ENCODE results near the gene USH1C. TPM values are rescaled to one million over a fixed set of nuclear protein-coding genes. Genes with fewer than 3 reads are reported as not detected.

Gene USH1C
- total RNA-seq, 1 donor from 2014 or later, result 0.62 TPM

GRCh38 chr11:17526326-17526725 is 17.9 kb downstream of the USH1C start:
- DNase-seq, result no peak

DNA sequence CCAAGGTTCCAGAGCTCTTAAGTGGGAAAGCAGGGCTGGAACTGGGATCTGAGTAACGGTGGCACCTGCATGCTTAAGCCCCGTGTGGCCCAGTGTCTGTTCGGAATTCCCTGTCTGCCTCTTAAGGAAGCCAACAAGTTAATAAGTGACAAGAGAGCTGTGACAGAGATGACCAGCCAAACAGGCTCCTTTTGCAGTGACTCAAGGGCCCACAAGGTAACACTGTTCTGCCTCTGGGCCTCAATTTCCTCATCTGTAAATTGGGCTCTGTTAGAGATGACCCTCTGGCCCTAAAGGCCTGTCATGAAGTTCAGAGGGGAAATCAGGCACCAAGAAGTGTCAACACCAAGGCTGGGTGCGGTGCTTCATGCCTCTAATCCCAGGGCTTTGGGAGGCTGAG is 18.6 kb downstream of the USH1C start:
- no peak for DNase-seq

- no peak for DNase-seq
These were observed 20.0 kb downstream of the USH1C start for GRCh38 chr11:17524221-17524620.

GRCh38 chr11:17522655-17523054 is 21.6 kb downstream of the USH1C start:
- DNase-seq, result no peak

- DNase-seq, result no peak
These were observed 22.9 kb downstream of the USH1C start for GRCh38 chr11:17521106-17521900.

DNA sequence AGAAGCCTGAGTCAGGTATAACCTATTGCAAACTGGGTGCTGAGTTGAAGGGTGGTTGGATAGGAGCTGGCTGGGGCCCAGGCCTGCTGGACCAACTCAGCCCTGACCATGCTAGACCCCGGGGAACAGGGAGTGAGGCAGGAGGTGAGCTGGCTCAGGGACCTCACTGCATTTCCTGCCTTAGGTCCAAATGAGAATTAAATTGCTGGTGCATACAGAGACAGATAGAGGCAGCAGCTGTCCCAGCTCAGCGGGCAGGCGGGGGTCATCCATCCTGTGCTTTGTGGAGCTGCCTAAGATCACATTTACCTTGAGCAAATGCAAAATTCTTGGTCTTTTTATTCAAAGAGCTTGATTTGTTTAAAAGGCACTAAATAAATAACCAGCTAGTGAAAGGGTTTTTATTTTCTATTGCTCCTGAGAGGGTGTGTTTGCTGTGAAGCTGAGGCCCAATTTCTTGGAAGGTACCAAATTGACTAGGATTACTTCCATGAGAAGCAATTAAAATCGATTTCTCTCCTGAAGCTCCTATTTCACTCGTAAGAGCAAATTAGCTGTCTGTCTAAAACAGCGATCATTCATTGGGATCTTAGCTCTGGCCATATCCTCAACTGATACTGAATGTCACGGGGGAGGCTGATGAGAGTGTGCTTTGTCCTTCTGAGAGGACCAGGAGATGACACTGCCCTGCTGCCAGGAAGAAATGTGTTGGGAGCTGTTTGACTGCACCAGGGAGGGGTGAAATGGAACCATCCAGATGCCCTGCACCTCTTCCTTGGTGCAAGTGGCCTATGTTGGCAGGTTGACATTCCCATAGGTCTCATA is 24.9 kb downstream of the USH1C start:
- DNase-seq, result no peak

- no peak for DNase-seq
These were observed 25.9 kb downstream of the USH1C start for GRCh38 chr11:17518366-17518765.

DNA sequence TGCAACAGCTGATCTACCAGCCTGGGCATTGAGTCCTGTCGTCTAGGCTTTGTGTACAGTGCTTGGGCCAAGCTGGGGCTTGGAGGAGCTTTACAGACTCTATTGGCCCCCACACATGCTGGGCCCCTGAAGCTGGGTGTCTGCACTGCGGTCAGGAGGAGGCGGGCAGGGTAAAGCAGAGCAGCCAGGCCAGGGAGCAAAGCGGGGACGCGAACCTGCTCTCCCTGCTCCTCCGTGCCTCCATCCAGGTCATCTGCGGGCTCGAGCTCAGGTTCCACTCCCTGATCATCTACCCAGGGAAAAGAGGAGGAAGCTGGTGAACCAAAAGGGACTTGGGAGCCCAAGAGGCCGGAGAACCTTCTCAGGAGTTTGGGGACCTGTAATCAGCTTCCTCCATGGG is 27.0 kb downstream of the USH1C start:
- DNase-seq, result no peak

GRCh38 chr11:17516551-17517150 is 27.6 kb downstream of the USH1C start:
- peak; percentile 47 for DNase-seq

DNA sequence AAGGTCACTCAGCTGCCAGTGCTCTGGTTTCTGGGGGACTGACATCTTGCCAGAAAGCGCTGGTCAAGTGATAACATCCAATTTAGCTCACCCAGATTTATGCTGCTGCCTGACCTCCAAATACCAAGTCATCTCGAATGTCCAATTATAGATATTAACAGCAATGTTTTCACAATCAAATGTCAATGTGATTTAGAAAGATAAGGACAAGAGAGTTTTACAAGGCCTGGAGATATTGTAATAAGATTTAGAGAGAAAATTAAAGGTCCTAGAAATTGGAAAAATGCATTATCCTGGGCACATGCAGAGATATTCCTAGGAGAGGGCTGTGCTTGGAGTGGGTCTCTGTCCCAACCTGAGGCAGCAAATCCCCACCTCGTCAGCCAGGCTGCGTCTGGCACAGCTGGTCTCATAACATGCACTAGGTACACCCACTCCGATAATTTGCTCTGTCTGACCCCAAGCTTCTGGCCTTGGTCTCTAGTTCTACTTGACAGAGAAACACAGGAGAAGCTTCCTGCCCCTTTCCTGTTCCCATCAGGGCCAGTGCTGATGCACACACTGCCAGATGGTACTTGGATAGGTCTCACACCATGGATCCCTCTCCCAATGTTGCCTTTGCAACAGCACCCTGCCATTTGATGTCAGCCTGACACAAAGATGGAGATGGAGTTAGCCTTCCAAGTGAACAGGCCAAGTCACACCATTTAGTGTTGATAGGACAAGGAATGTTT is 28.6 kb downstream of the USH1C start:
- no peak for DNase-seq

GRCh38 chr11:17514476-17514875 is 29.7 kb downstream of the USH1C start:
- no peak for DNase-seq

- DNase-seq, result no peak
These were observed 30.4 kb downstream of the USH1C start for GRCh38 chr11:17513853-17514252.

GRCh38 chr11:17512101-17512500 is 32.1 kb downstream of the USH1C start:
- DNase-seq, result no peak

GRCh38 chr11:17511571-17511970 is 32.6 kb downstream of the USH1C start:
- DNase-seq, result no peak

- no peak for DNase-seq
These were observed 33.6 kb downstream of the USH1C start for GRCh38 chr11:17510507-17511206.

DNA sequence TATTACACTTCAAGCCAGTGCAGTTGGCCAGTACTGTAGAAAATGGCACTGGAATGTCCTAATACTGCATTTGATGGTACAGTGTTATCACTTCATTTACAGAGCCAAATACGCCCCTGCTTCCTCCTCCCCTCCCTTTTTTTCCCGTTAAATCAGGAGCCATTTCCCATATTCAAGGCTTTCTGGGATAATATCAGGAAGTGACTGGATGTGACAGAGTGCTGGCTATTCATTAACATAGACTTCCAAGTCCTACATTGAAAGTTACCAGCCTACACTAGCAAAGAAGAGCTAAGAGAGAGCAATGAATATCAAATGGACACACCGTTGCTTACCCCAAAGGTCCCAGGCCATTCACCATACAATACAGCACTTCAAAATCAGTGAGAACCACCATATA is 35.4 kb downstream of the USH1C start:
- no peak for DNase-seq

GRCh38 chr11:17508306-17508705 is 35.9 kb downstream of the USH1C start:
- DNase-seq, result no peak

DNA sequence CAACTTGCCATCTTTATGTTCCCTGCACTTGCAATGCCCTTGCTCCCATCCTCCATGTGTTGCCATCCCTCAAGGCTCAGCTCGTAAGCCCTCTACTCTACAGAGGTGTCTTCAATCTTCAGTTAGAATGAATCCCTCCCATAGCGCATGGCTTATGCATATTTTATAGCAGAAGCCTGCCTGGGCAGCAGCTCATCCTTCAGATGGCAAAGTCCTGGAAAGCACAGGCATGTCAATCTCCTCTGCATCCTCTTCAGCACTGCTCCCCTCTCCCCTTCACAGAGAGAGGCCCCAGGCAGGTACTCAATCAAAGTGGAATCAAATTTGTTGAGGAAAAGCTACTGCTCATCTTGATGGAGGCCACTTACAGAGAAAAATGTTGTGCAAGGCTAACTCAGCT is 36.4 kb downstream of the USH1C start:
- DNase-seq, result no peak

DNA sequence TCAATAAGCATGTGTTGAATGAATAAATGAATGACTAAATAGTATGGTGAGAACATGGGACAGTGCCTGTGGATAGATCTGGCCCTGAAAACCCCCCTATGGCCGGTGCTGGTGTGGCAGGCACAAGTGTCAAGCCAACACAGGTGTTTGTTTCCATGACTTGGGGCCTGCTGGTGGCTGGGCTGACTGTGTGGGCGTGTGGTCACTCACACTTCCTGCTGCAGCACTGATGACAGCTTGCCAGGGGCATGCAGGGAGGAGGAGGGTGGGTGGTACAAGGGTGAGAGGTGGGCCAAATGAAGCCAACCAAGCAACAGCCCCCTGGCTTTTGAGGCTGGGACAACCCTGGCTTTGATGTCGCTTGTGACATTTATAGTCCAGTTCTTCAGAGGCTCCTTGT is 37.3 kb downstream of the USH1C start:
- DNase-seq, result no peak

DNA sequence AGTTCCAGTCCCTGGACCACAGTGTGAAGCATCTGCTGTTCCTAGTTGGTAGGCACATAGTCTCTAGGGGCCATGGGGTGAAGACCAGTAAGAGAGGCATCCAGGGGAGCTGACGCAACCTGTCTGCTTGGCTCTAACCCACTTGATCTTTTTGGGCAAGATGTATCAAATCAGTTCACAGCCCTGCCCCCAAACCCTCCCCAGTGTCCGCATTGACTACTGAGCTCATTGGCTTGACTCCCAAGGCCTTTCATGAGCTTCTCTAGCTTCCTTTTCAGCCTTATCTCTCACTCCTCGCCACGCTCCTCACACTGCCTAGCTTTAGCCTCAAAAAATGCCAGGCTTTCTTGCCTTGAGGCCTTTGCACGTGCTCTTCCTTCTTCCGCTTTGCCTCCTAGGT is 37.9 kb downstream of the USH1C start:
- no peak for DNase-seq

DNA sequence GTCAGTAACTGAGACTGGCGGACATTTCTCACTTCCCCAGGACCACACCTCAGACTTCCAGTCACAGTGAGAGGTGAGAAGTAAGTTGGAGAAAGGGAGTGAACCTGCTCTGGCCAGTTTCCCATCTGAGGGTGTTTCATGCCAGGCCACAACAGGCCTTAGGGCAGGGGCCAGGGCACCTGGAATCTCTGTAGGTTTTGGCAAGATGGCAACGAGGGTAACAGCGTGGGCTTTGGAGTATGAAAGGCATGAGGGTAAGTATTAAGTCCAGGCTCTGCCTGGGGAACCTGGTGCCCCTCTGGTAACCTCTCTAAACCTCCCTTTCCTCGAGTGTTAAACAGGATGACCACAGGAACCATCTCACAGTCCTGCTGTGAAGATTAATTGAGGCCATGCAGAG is 39.1 kb downstream of the USH1C start:
- DNase-seq, result no peak
